HG02938 (cell line): ENCODE measurements around the gene MBP.
A peak's percentile ranks its signal among the peaks of the same experiment; 100 is the strongest.
"Not testable (repeated sequence)": the region's sequence is repeated elsewhere in the genome, so short reads cannot be mapped to it uniquely, and the experiment has no call there.

ENCODE experiments used
- ATAC-seq: cut with Tn5 transposase; IDR thresholded peaks from one replicate; pipeline ENCODE4 v1.9.1; 2021; ENCODE audit warnings: mild to moderate bottlenecking, moderate library complexity; ENCODE audit not compliant: unreplicated experiment

Gene MBP

DNA sequence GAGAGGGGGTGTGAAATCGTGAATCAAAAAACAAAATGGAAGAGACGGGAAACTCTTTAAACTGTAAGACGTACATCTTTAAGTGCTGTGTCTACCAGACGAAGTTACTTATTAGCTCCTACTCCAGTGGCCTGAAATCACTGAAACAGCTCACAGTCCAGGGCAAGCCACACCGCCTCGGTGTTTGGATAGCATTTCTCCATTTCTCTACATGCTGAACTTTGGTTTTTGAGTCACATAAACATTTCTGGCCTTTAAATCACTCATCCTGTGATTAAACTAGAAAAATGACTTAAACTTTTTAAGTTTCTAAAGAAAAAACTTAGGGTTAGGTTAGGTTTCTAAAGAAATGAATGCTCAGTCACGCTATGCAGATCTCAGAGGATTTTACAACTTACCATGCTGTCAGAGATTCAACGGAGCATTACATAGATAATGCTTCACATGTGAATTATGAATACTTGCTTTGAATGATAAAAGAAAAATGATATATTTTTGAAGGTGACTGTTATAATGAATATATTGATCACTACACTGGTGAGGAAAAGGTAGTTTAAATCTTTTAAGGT is 138.4 kb downstream of the MBP start:
- no peak for ATAC-seq

- ATAC-seq: no peak
These were observed 139.0 kb downstream of the MBP start for GRCh38 chr18:76993573-76993972.

GRCh38 chr18:76993085-76993382 is 139.5 kb downstream of the MBP start:
- ATAC-seq: no peak

DNA sequence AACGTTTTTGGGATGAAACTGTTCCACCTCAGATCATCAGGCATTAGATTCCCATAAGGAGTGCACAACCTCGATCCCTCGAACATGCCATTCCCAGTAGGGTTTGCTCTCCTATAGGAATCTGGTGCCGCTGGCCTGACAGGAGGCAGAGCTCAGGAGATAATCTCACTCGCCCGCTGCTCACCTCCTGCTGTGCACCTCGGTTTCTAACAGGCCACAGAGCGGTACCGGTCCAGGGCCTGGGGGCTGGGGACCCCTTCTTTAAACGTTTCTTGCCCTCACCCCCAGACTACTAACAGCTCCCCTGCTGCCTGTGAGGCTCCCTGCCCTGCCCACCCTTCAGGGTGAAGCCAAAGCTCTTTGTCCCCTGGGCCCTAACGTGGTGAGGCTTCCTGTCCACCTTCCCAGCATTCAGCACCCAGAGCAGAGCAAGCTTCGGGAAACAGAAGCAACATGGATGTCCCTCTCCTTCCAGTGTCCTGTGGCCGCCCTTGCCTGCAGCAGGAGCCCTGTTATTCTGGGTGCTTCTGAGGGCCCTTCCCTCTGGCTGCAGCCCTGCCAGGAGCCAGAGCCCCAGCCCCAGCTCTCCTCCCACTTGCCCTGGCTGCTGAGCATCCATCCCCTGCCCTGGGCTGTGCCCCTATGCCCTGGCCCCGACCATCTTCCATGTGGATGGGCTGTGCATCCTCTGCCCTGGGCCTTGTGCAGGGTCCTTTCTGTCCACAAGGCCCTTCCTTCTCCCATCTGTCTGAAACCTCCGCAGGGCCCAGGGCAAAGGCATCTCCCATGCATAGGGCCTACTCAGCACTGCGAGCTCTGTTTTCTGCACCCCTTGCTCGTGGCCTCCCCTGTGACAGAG is 140.1 kb downstream of the MBP start:
- ATAC-seq: no peak

DNA sequence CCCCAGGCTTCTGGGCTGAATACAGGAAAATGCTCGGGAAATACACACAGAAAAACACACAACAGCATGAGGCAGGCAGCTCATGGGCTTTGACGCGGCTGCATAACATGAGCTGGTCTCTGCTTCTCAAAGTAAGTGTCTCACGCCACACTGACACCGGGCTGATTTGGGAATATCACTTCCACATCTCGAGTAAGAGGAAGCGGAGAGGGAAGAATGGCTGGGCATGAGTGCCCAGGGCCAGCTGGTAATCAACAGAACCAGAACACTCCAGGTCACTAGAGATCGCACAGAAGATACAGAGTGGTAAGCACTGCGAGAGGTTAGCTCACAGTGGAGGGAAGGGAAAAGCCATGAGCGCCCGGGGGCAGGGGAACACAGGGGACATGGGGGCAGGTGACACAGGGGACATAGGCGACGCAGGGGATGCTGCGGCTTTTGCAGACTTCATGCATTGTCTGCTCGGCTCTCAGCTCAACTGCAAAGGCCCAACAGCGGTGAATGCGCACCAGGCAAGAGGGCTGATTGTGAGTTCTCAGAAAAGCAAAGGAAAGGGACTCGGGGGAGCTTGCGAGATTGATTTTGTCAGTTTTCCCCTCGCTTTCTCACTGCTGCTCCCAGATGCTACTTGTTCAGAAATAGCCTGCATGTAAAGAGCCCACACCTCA is 141.4 kb downstream of the MBP start:
- ATAC-seq: no peak

- ATAC-seq: not testable (repeated sequence)
These were observed 142.1 kb downstream of the MBP start for GRCh38 chr18:76990343-76991020.

DNA sequence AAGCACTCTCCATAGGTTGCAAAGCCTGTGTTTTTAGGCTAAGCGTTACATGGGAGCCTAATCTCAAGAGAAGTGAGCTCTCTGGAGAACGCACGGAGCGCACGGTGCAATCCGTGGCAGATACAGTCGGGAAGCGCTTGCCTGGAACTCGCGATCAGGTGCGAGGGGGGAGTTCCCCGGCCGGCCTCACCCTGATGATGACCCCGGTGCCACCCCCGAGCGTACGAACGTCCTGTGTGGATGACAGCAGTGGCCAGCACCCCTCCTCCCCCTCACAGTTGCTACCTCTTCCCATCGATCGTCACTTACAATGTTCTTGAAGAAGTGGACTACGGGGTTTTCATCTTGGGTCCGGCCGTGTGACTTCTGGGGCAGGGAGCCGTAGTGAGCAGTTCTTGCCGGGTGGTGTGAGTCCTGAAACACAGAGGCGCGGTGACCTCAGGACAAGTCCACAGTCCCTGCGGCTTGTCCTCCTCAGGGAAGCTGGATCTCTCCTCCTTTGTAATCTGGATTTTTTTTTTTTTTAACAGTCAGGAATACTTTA is 142.9 kb downstream of the MBP start:
- ATAC-seq: no peak

DNA sequence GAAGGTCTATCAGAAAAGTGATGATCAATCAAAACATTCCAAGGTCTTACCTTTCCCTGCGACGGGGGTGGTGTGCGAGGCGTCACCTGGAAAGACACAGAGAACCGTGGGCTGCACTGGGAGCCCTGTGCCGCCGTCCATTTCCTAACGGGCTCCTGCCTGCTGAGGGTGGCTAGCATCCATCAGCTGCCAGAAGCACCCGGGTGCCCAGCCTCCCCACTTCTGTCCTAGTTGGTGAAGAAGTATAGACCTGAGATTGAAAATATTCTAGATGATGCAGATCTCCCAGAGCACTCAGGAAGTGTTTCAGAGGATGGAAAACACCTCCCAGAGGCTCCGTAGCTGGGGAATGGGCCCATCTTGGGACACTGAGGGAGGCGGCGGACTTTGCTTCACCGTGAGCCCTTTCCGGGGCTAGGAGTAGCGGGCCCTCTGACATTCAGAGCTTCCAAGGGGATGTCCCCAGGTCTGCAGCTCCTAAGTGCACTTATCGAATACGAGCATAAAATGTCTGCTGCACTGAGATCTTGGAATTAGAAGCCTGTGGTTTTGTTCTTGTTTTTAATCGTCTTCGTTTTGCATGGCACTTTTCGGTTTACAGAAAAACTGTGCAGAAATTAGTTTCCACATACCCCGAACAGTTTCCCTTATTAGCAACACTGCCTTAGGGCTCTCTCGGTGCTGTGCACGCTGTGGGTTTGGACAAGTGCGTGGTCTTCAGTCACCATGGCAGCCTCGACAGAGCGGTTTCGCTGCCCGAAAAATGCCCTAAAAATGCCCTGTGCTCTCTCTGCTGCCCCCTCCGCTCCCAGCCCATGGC is 143.5 kb downstream of the MBP start:
- ATAC-seq: no peak

- ATAC-seq: no peak
These were observed 144.4 kb downstream of the MBP start for GRCh38 chr18:76988031-76988826.

- ATAC-seq: no peak
These were observed 146.2 kb downstream of the MBP start for GRCh38 chr18:76986406-76986805.

GRCh38 chr18:76985951-76986236 is 146.7 kb downstream of the MBP start:
- no peak for ATAC-seq

GRCh38 chr18:76985156-76985950 is 147.2 kb downstream of the MBP start:
- ATAC-seq: no peak

GRCh38 chr18:76984193-76985155 is 148.1 kb downstream of the MBP start:
- ATAC-seq: no peak

- peak; percentile 1 for ATAC-seq
These were observed 149.0 kb downstream of the MBP start for GRCh38 chr18:76983613-76984051.

- ATAC-seq: peak; percentile 83
These were observed 149.6 kb downstream of the MBP start for GRCh38 chr18:76982841-76983583.

DNA sequence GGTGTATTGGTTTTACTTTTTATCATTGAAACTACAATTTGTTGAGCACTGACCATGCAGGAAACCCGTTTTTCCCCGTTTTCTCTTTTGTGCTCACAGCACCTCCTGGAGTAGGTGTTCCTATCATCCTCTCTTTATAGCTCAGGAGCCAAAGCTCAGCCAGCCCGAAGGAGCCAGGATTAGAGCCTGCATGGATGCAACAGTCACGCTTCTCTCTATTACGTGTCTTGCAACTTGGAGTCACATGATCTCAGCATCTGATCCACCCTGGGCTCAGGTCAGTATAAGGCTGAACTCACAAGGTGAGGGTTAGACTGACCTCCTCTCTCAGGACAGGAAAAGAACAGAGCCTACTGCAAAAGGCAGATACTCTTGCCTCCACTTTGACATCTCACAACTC is 150.5 kb downstream of the MBP start:
- no peak for ATAC-seq

DNA sequence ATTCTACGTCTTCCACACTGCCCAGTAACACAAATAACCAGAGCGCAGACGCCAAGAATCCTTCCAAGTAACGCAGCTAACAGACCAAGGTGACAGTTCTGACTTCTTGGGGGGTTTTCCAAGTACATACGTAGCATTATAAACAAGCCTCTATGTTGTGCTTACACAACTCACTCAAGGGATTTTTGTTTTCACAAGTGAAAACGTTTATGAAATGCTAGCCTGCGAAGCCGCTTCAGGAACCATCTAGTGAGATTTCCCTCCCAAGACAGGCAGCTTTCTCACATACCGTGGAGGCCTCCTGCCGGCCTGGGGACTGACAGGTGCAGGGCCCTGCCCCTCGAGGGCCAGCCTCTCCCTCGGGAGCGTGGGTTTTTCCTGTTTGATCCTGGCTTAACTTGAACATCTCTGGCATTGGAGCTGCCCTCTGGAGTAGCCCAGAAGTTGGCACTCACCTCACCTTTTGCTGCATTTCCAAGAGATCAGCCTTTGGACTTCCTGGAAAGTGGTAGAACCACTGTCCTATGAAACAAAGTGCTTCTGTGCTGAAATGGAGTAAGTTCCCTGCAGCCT is 151.1 kb downstream of the MBP start:
- peak; percentile 48 for ATAC-seq
